NOMO-1 treated with DMSO at 0.1 percent for 48 hours (cell line): ENCODE results near the gene SDR9C7.
"Not testable (repeated sequence)": the region's sequence is repeated elsewhere in the genome, so short reads cannot be mapped to it uniquely, and the experiment has no call there.

ENCODE experiments used
- DNase-seq: peaks from one replicate; lab custom pipeline; 2025; ENCODE audit not compliant: unreplicated experiment; lab: John Stamatoyannopoulos, UW

SDR9C7 gene

GRCh38 chr12:56933826-56934625 lies at the start of gene SDR9C7:
Gene SDR9C7, minus strand, starts transcription at chr12:56934408. Its CDS starts 147 bp downstream, at chr12:56934261.
- DNase-seq, result no peak

GRCh38 chr12:56983386-56983785 lies 49.2 kb upstream of the SDR9C7 start:
- no peak for DNase-seq

GRCh38 chr12:56982578-56983236 lies 48.5 kb upstream of the SDR9C7 start:
- not testable (repeated sequence) for DNase-seq

- DNase-seq, result no peak
These were observed 46.8 kb upstream of the SDR9C7 start for GRCh38 chr12:56980941-56981530.

- DNase-seq, result no peak
These were observed 46.1 kb upstream of the SDR9C7 start for GRCh38 chr12:56980268-56980667.

GRCh38 chr12:56979628-56980027 lies 45.4 kb upstream of the SDR9C7 start:
- no peak for DNase-seq

GRCh38 chr12:56978397-56979138 lies 44.4 kb upstream of the SDR9C7 start:
- DNase-seq, result no peak

- not testable (repeated sequence) for DNase-seq
These were observed 43.2 kb upstream of the SDR9C7 start for GRCh38 chr12:56977361-56977760.

GRCh38 chr12:56974224-56974623 lies 40.0 kb upstream of the SDR9C7 start:
- not testable (repeated sequence) for DNase-seq

GRCh38 chr12:56968910-56969309 lies 34.7 kb upstream of the SDR9C7 start:
- not testable (repeated sequence) for DNase-seq

GRCh38 chr12:56965997-56966642 lies 31.9 kb upstream of the SDR9C7 start:
- not testable (repeated sequence) for DNase-seq

GRCh38 chr12:56965124-56965523 lies 30.9 kb upstream of the SDR9C7 start:
- not testable (repeated sequence) for DNase-seq

- not testable (repeated sequence) for DNase-seq
These were observed 29.3 kb upstream of the SDR9C7 start for GRCh38 chr12:56963557-56963956.

- DNase-seq, result not testable (repeated sequence)
These were observed 28.0 kb upstream of the SDR9C7 start for GRCh38 chr12:56962247-56962646.

- DNase-seq, result no peak
These were observed 24.2 kb upstream of the SDR9C7 start for GRCh38 chr12:56958422-56958821.

GRCh38 chr12:56957229-56958052 lies 23.2 kb upstream of the SDR9C7 start, which contains the start of gene RDH16:
Gene RDH16, minus strand, starts transcription at chr12:56957608. Its CDS starts 146 bp downstream, at chr12:56957462.
- no peak for DNase-seq

- no peak for DNase-seq
These were observed 21.5 kb upstream of the SDR9C7 start for GRCh38 chr12:56955631-56956256.

GRCh38 chr12:56954958-56955355 lies 20.7 kb upstream of the SDR9C7 start:
- no peak for DNase-seq
